GM12878 (cell line): Measurements from ENCODE around the gene PUS3. TPM values are rescaled to one million over a fixed set of nuclear protein-coding genes. Genes with fewer than 3 reads are reported as not detected.

Experiments
- ATAC-seq: fragments of 200-7000 bp; cut with Tn5 transposase; 3 replicates; pipeline ENCODE4 v1.9.1; 2020; ENCODE audit warnings: mild to moderate bottlenecking, moderate library complexity
- BruUV-seq: library from RNA; stranded (reverse); fragments of 400-500 nt; replicated peaks from 2 replicates; lab custom pipeline; 2021; lab: Mats Ljungman, UMichigan
- CTCF ChIA-PET: fragments of 300-600 bp; sonication (Branson Sonifier 250); formaldehyde crosslinking; extraction: SDS; loops from one replicate; lab custom pipeline; 2021; ENCODE audit warnings: inconsistent platforms; lab: Yijun Ruan, JAX
- POLR2A ChIA-PET: fragments of 350-600 bp; formaldehyde crosslinking; extraction: SDS; loops from one replicate; lab custom pipeline; 2021; ENCODE audit warnings: inconsistent platforms; lab: Charles Lee
- RAD21 ChIA-PET: fragments of 300-600 bp; sonication (Branson Sonifier 250); formaldehyde crosslinking; loops from one replicate; lab custom pipeline; 2023; ENCODE audit warnings: antibody characterized with exemption; ENCODE audit not compliant: unreplicated experiment; lab: Charles Lee
- SMC1A ChIA-PET: fragments of 300-600 bp; sonication (Branson Sonifier 250); formaldehyde crosslinking; loops from one replicate; lab custom pipeline; 2023; ENCODE audit not compliant: unreplicated experiment, uncharacterized antibody; lab: Charles Lee
- DNase-seq: peaks from one replicate; pipeline ENCODE4 v3.0.0-alpha.2; 2011; ENCODE audit warnings: low read depth, low spot score
- FAIRE-seq: peaks from 3 replicates; lab custom pipeline; 2011; peaks lifted over from hg19 to GRCh38; lab: Jason Lieb, UNC
- H2AFZ ChIP-seq: 2 replicates; pipeline ENCODE4 v1.6.0; 2011; ENCODE audit warnings: low read depth, low read length, control low read depth; ENCODE audit not compliant: control insufficient read depth
- H3K27ac ChIP-seq: 2 replicates; pipeline ENCODE4 v1.5.1; 2011; ENCODE audit warnings: control low read depth; ENCODE audit not compliant: control insufficient read depth, insufficient read depth
- H3K27me3 ChIP-seq, 2 experiments: replicated peaks in 1 of 2; 2 replicates each; pipeline versions ENCODE4 v1.6.0 to v1.6.1; 2011; ENCODE audit warnings: low read length in 1 of 2; ENCODE audit not compliant: control insufficient read depth in 2 of 2, insufficient read depth in 2 of 2
- H3K36me3 ChIP-seq, 2 experiments: 2 replicates each; pipeline ENCODE4 v1.5.1; 2011; ENCODE audit warnings: low read length in 1 of 2; ENCODE audit not compliant: control insufficient read depth in 2 of 2, insufficient read depth in 2 of 2
- H3K4me1 ChIP-seq: 2 replicates; pipeline ENCODE4 v1.6.1; 2011; ENCODE audit warnings: mild to moderate bottlenecking, low read length, moderate library complexity, mixed read lengths; ENCODE audit not compliant: control insufficient read depth, insufficient read depth
- H3K4me2 ChIP-seq: 2 replicates; pipeline ENCODE4 v1.6.0; 2011; ENCODE audit warnings: control low read depth; ENCODE audit not compliant: control insufficient read depth, insufficient read depth
- H3K4me3 ChIP-seq: fragments of 200-600 bp; sonication (generic); 2 replicates; pipeline ENCODE4 v1.5.1; 2016
- H3K79me2 ChIP-seq: 2 replicates; pipeline ENCODE4 v1.6.0; 2011; ENCODE audit warnings: low read length; ENCODE audit not compliant: control insufficient read depth, insufficient read depth
- H3K9ac ChIP-seq: 2 replicates; pipeline ENCODE4 v1.8.0; 2011; ENCODE audit warnings: low read length, control low read depth, mixed read lengths; ENCODE audit not compliant: control insufficient read depth, insufficient read depth
- H3K9me3 ChIP-seq: replicated peaks from 3 replicates; pipeline ENCODE4 v1.5.1; 2011; ENCODE audit warnings: mild to moderate bottlenecking, low read length; ENCODE audit not compliant: control insufficient read depth, insufficient read depth
- H4K20me1 ChIP-seq: 2 replicates; pipeline ENCODE4 v1.6.0; 2011; ENCODE audit not compliant: control insufficient read depth, insufficient read depth
- BRCA1 ChIP-seq: IDR thresholded peaks from 2 replicates; pipeline ENCODE4 v1.6.1; 2011; ENCODE audit warnings: low read depth, low read length, improper control_type of control experiment
- HDAC6 ChIP-seq: fragments of 200-600 bp; sonication (generic); IDR thresholded peaks from one replicate; pipeline ENCODE4 v1.8.0; 2017; ENCODE audit warnings: antibody characterized with exemption; ENCODE audit not compliant: unreplicated experiment
- NFYA ChIP-seq: IDR thresholded peaks from 2 replicates; pipeline ENCODE4 v1.6.1; 2011; ENCODE audit warnings: low read depth, mild to moderate bottlenecking, low read length, improper control_type of control experiment, borderline replicate concordance
- NR2F1 ChIP-seq: fragments of 450-650 bp; conservative IDR thresholded peaks from 2 replicates; pipeline ENCODE4 v1.6.1; 2017; ENCODE audit warnings: mild to moderate bottlenecking
- SIN3A ChIP-seq: IDR thresholded peaks from 2 replicates; pipeline ENCODE4 v1.6.1; 2012; ENCODE audit warnings: low read depth, low read length, improper control_type of control experiment
- SREBF1 ChIP-seq: IDR thresholded peaks from 2 replicates; pipeline ENCODE4 v1.6.1; 2012; ENCODE audit warnings: mild to moderate bottlenecking, low read length
- WGBS: methylation state at CpG from one replicate; pipeline ENCODE4 v1.1.6; 2016; ENCODE audit warnings: low lambda C conversion rate; ENCODE audit not compliant: insufficient replicate concordance, insufficient coverage; ENCODE audit errors: missing lambda C conversion rate; 5-methylcytosine and 5-hydroxymethylcytosine counted together
- in situ Hi-C: fragments of 300-500 bp; cut with MboI; formaldehyde crosslinking; loops from 9 replicates; pipeline ENCODE4 v1.14.3; 2018; ENCODE audit warnings: mixed read lengths
- intact Hi-C: fragments of 100-400 bp; cut with micrococcal nuclease; formaldehyde crosslinking; loops from one replicate; pipeline ENCODE4 v1.14.2; 2022; ENCODE audit not compliant: unreplicated experiment
- polyA plus RNA-seq, 11 experiments: library from polyadenylated mRNA; depleted of rRNA in 4 of 11; unstranded in 6 of 11; stranded (reverse) in 5 of 11; fragments of >200 nt; fragmentation: Nextera tagmentation in 4 of 11; fragmentation: Illumina TruSeq in 1 of 11; extraction: Ambion mirVana in 4 of 11; extraction: Trizol in 1 of 11; gene quantifications; 1 replicate in 1 of 11; 2 replicates in 10 of 11; pipeline versions ENCODE4 v1.2.1 to v1.2.3, GENCODE V29; 2011 to 2016; ENCODE audit warnings: inconsistent platforms in 2 of 11, missing spikeins in 2 of 11, low read depth in 1 of 11
- total RNA-seq, 4 experiments: library from RNA; depleted of rRNA in 3 of 4; stranded (reverse); fragments of >200 nt in 3 of 4; fragmentation: Illumina TruSeq in 1 of 4; extraction: Trizol in 1 of 4; gene quantifications; 2 replicates each; pipeline versions ENCODE4 v1.2.1 to v1.2.3, GENCODE V29; 2013 to 2021
- TF ChIP-seq, protein P1 (sequence below): IDR thresholded peaks from 2 replicates; pipeline ENCODE4 v1.6.1; 2012; ENCODE audit warnings: improper control_type of control experiment, low read depth, low read length; ENCODE audit not compliant: insufficient replicate concordance
- TF ChIP-seq, protein P2 (sequence below): fragments of 450-650 bp; IDR thresholded peaks from 2 replicates; pipeline ENCODE4 v1.6.1; 2018; ENCODE audit warnings: borderline replicate concordance, mild to moderate bottlenecking; ENCODE audit not compliant: partially characterized antibody
- TF ChIP-seq, protein P3 (sequence below), 3 experiments: IDR thresholded peaks in 2 of 3; conservative IDR thresholded peaks in 1 of 3; 2 replicates each; pipeline ENCODE4 v1.5.1; 2011; ENCODE audit warnings: low read depth in 3 of 3, low read length in 3 of 3, mild to moderate bottlenecking in 3 of 3, control low read depth in 2 of 3, moderate library complexity in 2 of 3, inconsistent platforms in 1 of 3, mixed read lengths in 1 of 3; ENCODE audit not compliant: control insufficient read depth in 2 of 3, insufficient read depth in 1 of 3; ENCODE audit errors: extremely low read depth in 1 of 3
- TF ChIP-seq, protein P4 (sequence below): fragments of 150-350 bp; IDR thresholded peaks from 2 replicates; pipeline ENCODE4 v1.6.1; 2016; ENCODE audit warnings: low read depth, low read length

The PUS3 gene
- total and polyA plus RNA-seq, 10 of the 15 experiments (the other 5 are each of a cell fraction or from before 2014, with no cell fraction given): 10.9 to 22.4 (median 14.3) TPM

DNA sequence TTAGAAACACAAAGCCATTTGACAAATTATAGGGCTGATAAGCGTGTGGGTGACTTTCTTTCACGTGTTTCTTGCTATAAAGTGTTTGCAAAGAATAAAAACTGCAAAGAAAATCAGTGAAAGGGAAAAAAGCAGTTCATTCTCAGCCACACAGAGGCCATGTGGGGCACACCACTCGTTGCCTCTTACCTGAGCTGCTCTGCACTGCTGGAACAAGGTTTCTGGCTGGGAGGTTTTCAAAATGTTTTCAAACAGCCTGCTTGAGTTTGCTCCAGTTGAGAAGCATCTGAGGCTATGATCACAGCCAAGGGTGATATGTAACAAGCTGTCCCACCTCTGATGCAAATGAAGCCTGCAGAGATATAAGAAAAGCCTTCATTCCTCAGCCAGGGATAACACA, 28.1 kb upstream of the PUS3 start:
- Histone ChIP-seq H4K20me1 (no peaks in the 10 kb centered on the region), H3K27me3 (no peaks in the 10 kb centered on the region; a peak in 1 of 4 replicates), H3K36me3 (no peaks in the 10 kb centered on the region), H3K9me3 (no peaks in the 10 kb centered on the region), H3K4me1 (no peaks in the 10 kb centered on the region), H3K9ac (no peak overlapping the region), H3K27ac (no peak overlapping the region), H3K4me3 (no peak overlapping the region), H2AFZ (no peak overlapping the region), H3K79me2 (no peaks in the 10 kb centered on the region), H3K4me2 (no peak overlapping the region)
- DNase-seq: no peak
- ChIA-PET RAD21 (interaction anchor here (0.6 to 1.3 kb wide), 2 partner anchors 95 to 263 kb away, joined by 3 to 5 read pairs; no protein-coding TSS in a partner anchor), CTCF (interaction anchor here (0.6 to 1.9 kb wide), 4 partner anchors 10 to 262 kb away, joined by 3 to 11 read pairs (median 6); no protein-coding TSS in a partner anchor), SMC1A (interaction anchor here (1.2 to 2.7 kb wide), 2 partner anchors 9 to 262 kb away, joined by 3 to 10 read pairs; no protein-coding TSS in a partner anchor), POLR2A (interaction anchor here (0.6 kb wide), 1 partner anchor 131 kb away, joined by 3 read pairs; no protein-coding TSS in a partner anchor)
- WGBS: 1% methylated on average over 3 of the region's 3 CpGs
- FAIRE-seq: no peak
- no peak for ATAC-seq
- BruUV-seq: no TSS peak
- in situ Hi-C loops (no loop called here), intact Hi-C loops (no loop called here)
- TF ChIP-seq, protein P1, sequence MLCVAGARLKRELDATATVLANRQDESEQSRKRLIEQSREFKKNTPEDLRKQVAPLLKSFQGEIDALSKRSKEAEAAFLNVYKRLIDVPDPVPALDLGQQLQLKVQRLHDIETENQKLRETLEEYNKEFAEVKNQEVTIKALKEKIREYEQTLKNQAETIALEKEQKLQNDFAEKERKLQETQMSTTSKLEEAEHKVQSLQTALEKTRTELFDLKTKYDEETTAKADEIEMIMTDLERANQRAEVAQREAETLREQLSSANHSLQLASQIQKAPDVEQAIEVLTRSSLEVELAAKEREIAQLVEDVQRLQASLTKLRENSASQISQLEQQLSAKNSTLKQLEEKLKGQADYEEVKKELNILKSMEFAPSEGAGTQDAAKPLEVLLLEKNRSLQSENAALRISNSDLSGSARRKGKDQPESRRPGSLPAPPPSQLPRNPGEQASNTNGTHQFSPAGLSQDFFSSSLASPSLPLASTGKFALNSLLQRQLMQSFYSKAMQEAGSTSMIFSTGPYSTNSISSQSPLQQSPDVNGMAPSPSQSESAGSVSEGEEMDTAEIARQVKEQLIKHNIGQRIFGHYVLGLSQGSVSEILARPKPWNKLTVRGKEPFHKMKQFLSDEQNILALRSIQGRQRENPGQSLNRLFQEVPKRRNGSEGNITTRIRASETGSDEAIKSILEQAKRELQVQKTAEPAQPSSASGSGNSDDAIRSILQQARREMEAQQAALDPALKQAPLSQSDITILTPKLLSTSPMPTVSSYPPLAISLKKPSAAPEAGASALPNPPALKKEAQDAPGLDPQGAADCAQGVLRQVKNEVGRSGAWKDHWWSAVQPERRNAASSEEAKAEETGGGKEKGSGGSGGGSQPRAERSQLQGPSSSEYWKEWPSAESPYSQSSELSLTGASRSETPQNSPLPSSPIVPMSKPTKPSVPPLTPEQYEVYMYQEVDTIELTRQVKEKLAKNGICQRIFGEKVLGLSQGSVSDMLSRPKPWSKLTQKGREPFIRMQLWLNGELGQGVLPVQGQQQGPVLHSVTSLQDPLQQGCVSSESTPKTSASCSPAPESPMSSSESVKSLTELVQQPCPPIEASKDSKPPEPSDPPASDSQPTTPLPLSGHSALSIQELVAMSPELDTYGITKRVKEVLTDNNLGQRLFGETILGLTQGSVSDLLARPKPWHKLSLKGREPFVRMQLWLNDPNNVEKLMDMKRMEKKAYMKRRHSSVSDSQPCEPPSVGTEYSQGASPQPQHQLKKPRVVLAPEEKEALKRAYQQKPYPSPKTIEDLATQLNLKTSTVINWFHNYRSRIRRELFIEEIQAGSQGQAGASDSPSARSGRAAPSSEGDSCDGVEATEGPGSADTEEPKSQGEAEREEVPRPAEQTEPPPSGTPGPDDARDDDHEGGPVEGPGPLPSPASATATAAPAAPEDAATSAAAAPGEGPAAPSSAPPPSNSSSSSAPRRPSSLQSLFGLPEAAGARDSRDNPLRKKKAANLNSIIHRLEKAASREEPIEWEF: no peak
- TF ChIP-seq, protein P2, sequence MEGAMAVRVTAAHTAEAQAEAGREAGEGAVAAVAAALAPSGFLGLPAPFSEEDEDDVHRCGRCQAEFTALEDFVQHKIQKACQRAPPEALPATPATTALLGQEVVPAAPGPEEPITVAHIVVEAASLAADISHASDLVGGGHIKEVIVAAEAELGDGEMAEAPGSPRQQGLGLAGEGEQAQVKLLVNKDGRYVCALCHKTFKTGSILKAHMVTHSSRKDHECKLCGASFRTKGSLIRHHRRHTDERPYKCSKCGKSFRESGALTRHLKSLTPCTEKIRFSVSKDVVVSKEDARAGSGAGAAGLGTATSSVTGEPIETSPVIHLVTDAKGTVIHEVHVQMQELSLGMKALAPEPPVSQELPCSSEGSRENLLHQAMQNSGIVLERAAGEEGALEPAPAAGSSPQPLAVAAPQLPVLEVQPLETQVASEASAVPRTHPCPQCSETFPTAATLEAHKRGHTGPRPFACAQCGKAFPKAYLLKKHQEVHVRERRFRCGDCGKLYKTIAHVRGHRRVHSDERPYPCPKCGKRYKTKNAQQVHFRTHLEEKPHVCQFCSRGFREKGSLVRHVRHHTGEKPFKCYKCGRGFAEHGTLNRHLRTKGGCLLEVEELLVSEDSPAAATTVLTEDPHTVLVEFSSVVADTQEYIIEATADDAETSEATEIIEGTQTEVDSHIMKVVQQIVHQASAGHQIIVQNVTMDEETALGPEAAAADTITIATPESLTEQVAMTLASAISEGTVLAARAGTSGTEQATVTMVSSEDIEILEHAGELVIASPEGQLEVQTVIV: no peak
- TF ChIP-seq HDAC6 (no peak), SIN3A (no peak), NR2F1 (no peak), NFYA (no peak), SREBF1 (no peak), BRCA1 (no peak)
- TF ChIP-seq, protein P3, sequence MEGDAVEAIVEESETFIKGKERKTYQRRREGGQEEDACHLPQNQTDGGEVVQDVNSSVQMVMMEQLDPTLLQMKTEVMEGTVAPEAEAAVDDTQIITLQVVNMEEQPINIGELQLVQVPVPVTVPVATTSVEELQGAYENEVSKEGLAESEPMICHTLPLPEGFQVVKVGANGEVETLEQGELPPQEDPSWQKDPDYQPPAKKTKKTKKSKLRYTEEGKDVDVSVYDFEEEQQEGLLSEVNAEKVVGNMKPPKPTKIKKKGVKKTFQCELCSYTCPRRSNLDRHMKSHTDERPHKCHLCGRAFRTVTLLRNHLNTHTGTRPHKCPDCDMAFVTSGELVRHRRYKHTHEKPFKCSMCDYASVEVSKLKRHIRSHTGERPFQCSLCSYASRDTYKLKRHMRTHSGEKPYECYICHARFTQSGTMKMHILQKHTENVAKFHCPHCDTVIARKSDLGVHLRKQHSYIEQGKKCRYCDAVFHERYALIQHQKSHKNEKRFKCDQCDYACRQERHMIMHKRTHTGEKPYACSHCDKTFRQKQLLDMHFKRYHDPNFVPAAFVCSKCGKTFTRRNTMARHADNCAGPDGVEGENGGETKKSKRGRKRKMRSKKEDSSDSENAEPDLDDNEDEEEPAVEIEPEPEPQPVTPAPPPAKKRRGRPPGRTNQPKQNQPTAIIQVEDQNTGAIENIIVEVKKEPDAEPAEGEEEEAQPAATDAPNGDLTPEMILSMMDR (IDR thresholded peaks at IDR 0.05 in 2 of 3, conservative IDR thresholded peaks at IDR 0.05 in 1 of 3; ENCODE audit: control insufficient read depth in 2 of 3, extremely low read depth in 1 of 3, insufficient read depth in 1 of 3, low read depth in 3 of 3, low read length in 3 of 3): no peak
- TF ChIP-seq, protein P4, sequence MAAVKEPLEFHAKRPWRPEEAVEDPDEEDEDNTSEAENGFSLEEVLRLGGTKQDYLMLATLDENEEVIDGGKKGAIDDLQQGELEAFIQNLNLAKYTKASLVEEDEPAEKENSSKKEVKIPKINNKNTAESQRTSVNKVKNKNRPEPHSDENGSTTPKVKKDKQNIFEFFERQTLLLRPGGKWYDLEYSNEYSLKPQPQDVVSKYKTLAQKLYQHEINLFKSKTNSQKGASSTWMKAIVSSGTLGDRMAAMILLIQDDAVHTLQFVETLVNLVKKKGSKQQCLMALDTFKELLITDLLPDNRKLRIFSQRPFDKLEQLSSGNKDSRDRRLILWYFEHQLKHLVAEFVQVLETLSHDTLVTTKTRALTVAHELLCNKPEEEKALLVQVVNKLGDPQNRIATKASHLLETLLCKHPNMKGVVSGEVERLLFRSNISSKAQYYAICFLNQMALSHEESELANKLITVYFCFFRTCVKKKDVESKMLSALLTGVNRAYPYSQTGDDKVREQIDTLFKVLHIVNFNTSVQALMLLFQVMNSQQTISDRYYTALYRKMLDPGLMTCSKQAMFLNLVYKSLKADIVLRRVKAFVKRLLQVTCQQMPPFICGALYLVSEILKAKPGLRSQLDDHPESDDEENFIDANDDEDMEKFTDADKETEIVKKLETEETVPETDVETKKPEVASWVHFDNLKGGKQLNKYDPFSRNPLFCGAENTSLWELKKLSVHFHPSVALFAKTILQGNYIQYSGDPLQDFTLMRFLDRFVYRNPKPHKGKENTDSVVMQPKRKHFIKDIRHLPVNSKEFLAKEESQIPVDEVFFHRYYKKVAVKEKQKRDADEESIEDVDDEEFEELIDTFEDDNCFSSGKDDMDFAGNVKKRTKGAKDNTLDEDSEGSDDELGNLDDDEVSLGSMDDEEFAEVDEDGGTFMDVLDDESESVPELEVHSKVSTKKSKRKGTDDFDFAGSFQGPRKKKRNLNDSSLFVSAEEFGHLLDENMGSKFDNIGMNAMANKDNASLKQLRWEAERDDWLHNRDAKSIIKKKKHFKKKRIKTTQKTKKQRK: no peak
